Measurements from ENCODE around the gene PPP1R3D. TPM values are rescaled to one million over a fixed set of nuclear protein-coding genes. Genes with fewer than 3 reads are reported as not detected.

PPP1R3D gene
- total and polyA plus RNA-seq, 2 of the 8 experiments (the other 6 are each of a cell fraction or from before 2014, with no cell fraction given): 1.4 to 3.9 TPM

- TF ChIP-seq KDM4A (IDR thresholded peaks at IDR 0.05; ENCODE audit: low read depth, low read length, severe bottlenecking): no peak
- TF ChIP-seq FOSL1 (IDR thresholded peaks at IDR 0.05; ENCODE audit: insufficient read depth, low read depth, low read length): no peak
Measured at GRCh38 chr20:59912609-59913008, 27.5 kb downstream of the PPP1R3D start (continued).

Data from H1 (cell line).